ENCODE data around the gene BCL2L11.

The BCL2L11 gene

DNA sequence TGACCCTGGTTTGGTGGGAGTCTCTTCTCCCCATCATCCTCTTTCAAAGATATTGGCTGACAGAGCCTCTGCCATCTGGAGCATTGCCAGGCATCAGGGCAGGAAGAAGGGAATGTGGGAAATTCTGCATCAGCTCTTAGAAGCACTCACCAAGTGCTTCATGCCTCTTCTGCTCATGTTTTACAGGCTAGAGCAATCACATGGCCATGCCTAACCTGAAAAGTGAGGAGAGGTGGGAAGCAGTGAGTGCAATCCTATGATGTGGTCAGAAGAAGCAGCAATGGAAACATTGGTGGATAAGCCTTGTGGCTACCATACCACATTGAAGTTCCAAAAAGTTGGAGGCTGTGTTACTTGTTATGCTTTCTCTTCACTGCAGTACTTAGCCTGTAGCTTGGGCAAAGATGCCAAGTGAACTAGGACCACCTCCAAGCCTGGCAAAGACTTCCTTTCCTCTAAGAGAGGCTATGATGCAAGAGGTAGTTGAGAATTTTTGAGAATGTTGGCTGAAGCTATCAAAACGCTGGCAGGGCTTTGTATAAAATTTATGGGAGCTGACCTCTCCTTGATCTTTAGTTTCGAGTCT, 64.1 kb downstream of the BCL2L11 start:
- FAIRE-seq (no peak), DNase-seq (ENCODE audit: insufficient read length, low spot score) (no peak)
- TF ChIP-seq POLR2A (IDR thresholded peaks at IDR 0.05; ENCODE audit: low read depth, low read length) (no peak), POLR2AphosphoS5 (IDR thresholded peaks at IDR 0.05; ENCODE audit: low read depth, low read length) (no peak), POU2F2 (IDR thresholded peaks at IDR 0.05; ENCODE audit: low read depth, low read length) (no peak), PAX5 (IDR thresholded peaks at IDR 0.05; ENCODE audit: insufficient read depth, low read length, severe bottlenecking) (no peak), TAF1 (IDR thresholded peaks at IDR 0.05; ENCODE audit: low read depth, low read length) (no peak), SPI1 (IDR thresholded peaks at IDR 0.05; ENCODE audit: low read depth, low read length) (no peak)

DNA sequence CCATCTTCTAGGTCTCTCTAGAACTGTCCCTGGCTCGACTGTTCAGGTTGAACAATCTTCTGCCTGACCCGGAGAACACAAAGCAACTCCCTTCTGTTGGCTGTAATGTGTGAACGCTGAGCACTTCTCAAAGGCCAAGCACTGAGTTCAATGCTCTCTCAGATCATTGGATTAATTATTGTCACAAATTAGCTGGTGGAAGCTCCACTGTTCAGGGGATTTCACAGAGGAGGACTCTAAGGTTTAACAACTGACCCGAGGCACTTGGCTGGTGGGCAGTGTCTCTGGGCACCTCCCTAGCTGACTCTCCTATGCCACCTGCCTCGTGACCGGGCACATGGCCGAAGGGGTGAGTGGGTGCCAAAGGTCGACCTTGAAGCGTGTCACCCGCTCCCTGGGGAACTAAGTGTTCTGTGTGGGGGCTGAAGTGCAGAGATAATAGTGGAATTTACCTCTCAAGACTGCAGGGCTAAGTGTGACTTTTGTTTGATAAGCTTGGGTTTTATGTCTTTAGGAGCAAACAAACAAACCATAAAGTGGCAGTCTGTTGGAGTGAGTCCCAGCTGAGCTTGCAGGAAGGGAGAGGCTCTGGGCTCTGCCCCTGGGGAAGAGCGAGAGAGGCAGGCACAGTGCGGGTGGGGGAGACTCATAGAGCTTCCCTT, 64.8 kb downstream of the BCL2L11 start:
- TF ChIP-seq POLR2A (IDR thresholded peaks at IDR 0.05; ENCODE audit: low read depth, low read length): no peak
- TF ChIP-seq POU2F2 (IDR thresholded peaks at IDR 0.05; ENCODE audit: low read depth, low read length): no peak
- TF ChIP-seq PAX5 (IDR thresholded peaks at IDR 0.05; ENCODE audit: insufficient read depth, low read length, severe bottlenecking): no peak
- no peak for TF ChIP-seq POLR2AphosphoS5 (IDR thresholded peaks at IDR 0.05; ENCODE audit: low read depth, low read length)
- no peak for TF ChIP-seq SPI1 (IDR thresholded peaks at IDR 0.05; ENCODE audit: low read depth, low read length)
- no peak for TF ChIP-seq TAF1 (IDR thresholded peaks at IDR 0.05; ENCODE audit: low read depth, low read length)
- FAIRE-seq: no peak
- no peak for DNase-seq (ENCODE audit: insufficient read length, low spot score)

DNA sequence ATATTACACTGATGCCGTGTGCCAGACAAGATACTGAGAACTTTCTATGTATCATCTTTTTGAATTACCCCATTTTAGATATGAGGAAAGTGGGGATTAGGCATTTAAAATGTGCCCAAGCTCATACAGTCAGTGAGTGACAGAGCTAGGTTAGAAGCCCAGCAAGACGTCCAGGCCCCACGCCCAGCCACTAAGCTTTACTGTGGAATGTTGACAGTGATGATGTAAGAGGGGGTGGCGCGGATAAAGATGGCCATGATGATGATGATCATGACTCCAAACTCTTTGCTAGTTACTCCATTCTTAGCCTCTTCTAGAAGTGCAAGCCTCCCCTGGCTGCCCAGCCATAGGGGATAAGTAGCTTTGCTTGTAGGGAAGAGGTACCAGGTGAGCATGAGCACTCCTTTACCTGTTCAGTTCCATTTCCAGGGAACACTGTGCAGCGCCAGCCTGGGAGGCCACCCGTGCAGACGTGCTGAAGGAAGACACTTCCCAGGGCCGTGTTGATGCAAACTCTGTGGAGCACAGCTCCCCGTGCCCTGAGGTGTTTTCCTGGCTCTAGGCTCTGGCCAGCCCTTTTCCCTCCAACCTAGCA, 65.5 kb downstream of the BCL2L11 start:
- no peak for DNase-seq (ENCODE audit: insufficient read length, low spot score)
- TF ChIP-seq POU2F2 (IDR thresholded peaks at IDR 0.05; ENCODE audit: low read depth, low read length): no peak
- TF ChIP-seq POLR2A (IDR thresholded peaks at IDR 0.05; ENCODE audit: low read depth, low read length): no peak
- TF ChIP-seq SPI1 (IDR thresholded peaks at IDR 0.05; ENCODE audit: low read depth, low read length): no peak
- no peak for TF ChIP-seq POLR2AphosphoS5 (IDR thresholded peaks at IDR 0.05; ENCODE audit: low read depth, low read length)
- no peak for TF ChIP-seq PAX5 (IDR thresholded peaks at IDR 0.05; ENCODE audit: insufficient read depth, low read length, severe bottlenecking)
- no peak for TF ChIP-seq TAF1 (IDR thresholded peaks at IDR 0.05; ENCODE audit: low read depth, low read length)

DNA sequence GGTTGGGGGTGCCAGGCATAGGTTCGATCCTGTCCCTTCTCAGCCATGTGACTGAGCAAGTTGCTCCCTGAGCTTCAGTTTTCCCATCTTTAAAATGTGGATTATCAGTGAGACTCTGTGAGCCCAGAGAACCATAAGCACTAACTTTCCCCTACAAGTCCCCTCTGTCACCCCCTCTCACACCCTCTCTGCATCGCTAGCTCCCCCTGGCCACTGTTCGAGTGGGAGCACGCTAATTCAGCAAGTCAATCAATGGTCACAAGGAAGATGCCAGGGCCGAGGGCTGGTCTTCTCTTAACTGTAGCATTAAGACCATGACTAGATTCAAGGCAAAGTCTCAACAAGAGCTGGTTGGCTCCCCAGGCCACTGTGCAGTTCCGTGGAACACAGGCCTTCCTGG, 66.2 kb downstream of the BCL2L11 start:
- TF ChIP-seq TAF1 (IDR thresholded peaks at IDR 0.05; ENCODE audit: low read depth, low read length): no peak
- TF ChIP-seq PAX5 (IDR thresholded peaks at IDR 0.05; ENCODE audit: insufficient read depth, low read length, severe bottlenecking): no peak
- no peak for TF ChIP-seq POLR2A (IDR thresholded peaks at IDR 0.05; ENCODE audit: low read depth, low read length)
- no peak for TF ChIP-seq POU2F2 (IDR thresholded peaks at IDR 0.05; ENCODE audit: low read depth, low read length)
- no peak for TF ChIP-seq SPI1 (IDR thresholded peaks at IDR 0.05; ENCODE audit: low read depth, low read length)
- TF ChIP-seq POLR2AphosphoS5 (IDR thresholded peaks at IDR 0.05; ENCODE audit: low read depth, low read length): no peak
- FAIRE-seq: no peak
- no peak for DNase-seq (ENCODE audit: insufficient read length, low spot score)

More for the DNA sequence above, 65.5 kb downstream of the BCL2L11 start:
- no peak for FAIRE-seq

DNA sequence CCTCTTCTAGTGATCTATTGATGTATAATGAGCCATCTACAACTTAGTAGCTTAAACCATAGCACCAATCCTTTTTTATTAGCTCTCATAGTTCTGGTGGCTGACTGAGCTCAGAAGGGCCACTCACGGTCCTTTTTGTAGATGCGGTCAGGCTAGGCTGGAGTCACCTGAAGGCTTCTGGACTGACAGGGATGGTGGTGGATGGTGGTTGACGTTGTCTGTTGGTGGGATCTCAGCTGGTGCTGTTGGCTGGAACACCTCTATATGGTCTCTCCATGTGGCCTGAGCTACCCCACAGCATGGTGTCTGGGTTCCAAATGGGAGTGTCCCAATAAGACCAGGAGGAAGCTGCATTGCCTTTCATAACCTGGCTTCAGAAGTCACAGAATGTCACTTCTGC, 68.0 kb downstream of the BCL2L11 start:
- TF ChIP-seq POLR2A (IDR thresholded peaks at IDR 0.05; ENCODE audit: low read depth, low read length) (no peak), PAX5 (IDR thresholded peaks at IDR 0.05; ENCODE audit: insufficient read depth, low read length, severe bottlenecking) (no peak), POU2F2 (IDR thresholded peaks at IDR 0.05; ENCODE audit: low read depth, low read length) (no peak), SPI1 (IDR thresholded peaks at IDR 0.05; ENCODE audit: low read depth, low read length) (no peak), POLR2AphosphoS5 (IDR thresholded peaks at IDR 0.05; ENCODE audit: low read depth, low read length) (no peak), TAF1 (IDR thresholded peaks at IDR 0.05; ENCODE audit: low read depth, low read length) (no peak)
- FAIRE-seq (no peak), DNase-seq (ENCODE audit: insufficient read length, low spot score) (no peak)

DNA sequence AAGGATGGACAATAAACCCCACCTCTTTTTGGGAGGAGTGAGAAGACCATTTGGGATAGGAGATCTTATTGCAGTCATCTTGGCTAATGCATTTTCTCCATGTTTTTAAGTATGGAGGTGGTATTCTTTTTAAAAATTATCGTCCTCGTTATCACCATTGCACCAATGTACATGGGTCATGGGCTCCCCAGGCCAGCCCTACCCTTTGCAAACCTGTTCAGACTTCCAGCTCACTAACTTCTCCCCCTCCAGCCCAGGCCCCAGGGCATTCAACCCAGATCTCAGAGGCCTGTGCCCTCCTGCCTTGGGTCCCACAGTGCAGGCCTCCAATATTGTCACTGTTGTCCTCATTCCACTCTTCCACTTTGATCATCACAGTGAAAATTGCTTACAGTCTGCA, 68.4 kb downstream of the BCL2L11 start:
- no peak for DNase-seq (ENCODE audit: insufficient read length, low spot score)
- no peak for FAIRE-seq
- TF ChIP-seq PAX5 (IDR thresholded peaks at IDR 0.05; ENCODE audit: insufficient read depth, low read length, severe bottlenecking): no peak
- TF ChIP-seq POLR2A (IDR thresholded peaks at IDR 0.05; ENCODE audit: low read depth, low read length): no peak
- TF ChIP-seq POU2F2 (IDR thresholded peaks at IDR 0.05; ENCODE audit: low read depth, low read length): no peak
- TF ChIP-seq SPI1 (IDR thresholded peaks at IDR 0.05; ENCODE audit: low read depth, low read length): no peak
- no peak for TF ChIP-seq TAF1 (IDR thresholded peaks at IDR 0.05; ENCODE audit: low read depth, low read length)
- no peak for TF ChIP-seq POLR2AphosphoS5 (IDR thresholded peaks at IDR 0.05; ENCODE audit: low read depth, low read length)

DNA sequence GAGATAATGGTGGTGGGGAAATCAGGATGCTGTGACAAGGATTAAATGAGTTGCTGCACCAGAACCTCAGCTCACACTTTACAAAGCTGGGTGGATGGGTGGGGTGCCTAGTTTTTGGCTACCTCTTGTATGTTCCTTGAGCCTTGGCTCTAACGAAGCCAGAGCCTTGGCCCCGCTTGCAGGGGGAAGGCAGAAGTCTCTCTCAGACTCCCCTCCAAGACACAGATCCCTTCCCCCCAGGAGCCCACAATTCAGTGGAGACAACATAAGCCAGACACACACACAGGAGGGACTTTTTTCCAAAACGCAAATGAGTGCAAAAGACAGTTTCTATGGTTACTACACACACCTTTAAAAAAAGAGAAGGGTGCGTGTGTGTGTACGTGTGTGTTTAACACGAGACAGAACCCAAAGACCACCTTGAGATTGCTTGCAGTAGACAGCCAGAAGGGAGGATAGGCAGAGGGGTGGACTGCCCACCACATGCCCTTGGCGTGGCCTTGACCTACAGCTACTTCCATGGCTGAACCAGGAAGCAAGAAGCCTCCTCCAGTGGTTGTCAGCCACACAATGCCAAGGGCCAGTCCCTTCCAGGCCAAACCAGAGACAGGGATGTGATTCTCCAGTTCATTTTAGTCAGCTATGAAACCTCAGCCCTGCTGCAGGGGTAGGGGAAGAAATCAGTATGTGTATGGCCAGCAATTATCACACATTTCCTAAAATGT, 70.3 kb downstream of the BCL2L11 start:
- TF ChIP-seq PAX5 (IDR thresholded peaks at IDR 0.05; ENCODE audit: insufficient read depth, low read length, severe bottlenecking): no peak
- no peak for TF ChIP-seq POLR2A (IDR thresholded peaks at IDR 0.05; ENCODE audit: low read depth, low read length)
- TF ChIP-seq POU2F2 (IDR thresholded peaks at IDR 0.05; ENCODE audit: low read depth, low read length): no peak
- no peak for TF ChIP-seq TAF1 (IDR thresholded peaks at IDR 0.05; ENCODE audit: low read depth, low read length)
- TF ChIP-seq POLR2AphosphoS5 (IDR thresholded peaks at IDR 0.05; ENCODE audit: low read depth, low read length): no peak
- TF ChIP-seq SPI1 (IDR thresholded peaks at IDR 0.05; ENCODE audit: low read depth, low read length): no peak
- DNase-seq (ENCODE audit: insufficient read length, low spot score) (no peak), FAIRE-seq (no peak)

DNA sequence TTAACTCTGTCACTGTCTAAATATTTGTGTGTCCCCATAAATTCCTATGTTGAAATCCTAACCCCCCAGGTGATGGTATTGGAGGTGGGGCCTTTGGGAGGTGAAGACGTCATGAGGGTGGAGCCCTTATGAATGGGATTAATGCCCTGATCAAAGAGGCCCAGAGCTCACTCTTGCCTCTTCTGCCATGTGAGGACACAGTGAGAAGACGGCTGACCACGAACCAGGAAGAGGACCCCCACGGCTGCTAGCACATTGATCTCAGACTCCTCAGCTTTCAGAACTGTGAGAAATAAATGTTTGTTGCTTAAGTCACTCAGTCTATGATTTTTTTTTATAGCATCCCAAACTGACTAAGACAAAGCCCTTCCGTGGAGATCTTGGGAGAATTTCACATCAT, 71.2 kb downstream of the BCL2L11 start:
- TF ChIP-seq PAX5 (IDR thresholded peaks at IDR 0.05; ENCODE audit: insufficient read depth, low read length, severe bottlenecking) (no peak), SPI1 (IDR thresholded peaks at IDR 0.05; ENCODE audit: low read depth, low read length) (no peak), TAF1 (IDR thresholded peaks at IDR 0.05; ENCODE audit: low read depth, low read length) (no peak), POU2F2 (IDR thresholded peaks at IDR 0.05; ENCODE audit: low read depth, low read length) (no peak), POLR2AphosphoS5 (IDR thresholded peaks at IDR 0.05; ENCODE audit: low read depth, low read length) (no peak), POLR2A (IDR thresholded peaks at IDR 0.05; ENCODE audit: low read depth, low read length) (no peak)
- DNase-seq (ENCODE audit: insufficient read length, low spot score) (no peak), FAIRE-seq (no peak)

All from GM12891 (cell line).